Neural crest cell (in vitro differentiated cells): ENCODE measurements around the gene DCST2. TPM values are rescaled to one million over a fixed set of nuclear protein-coding genes. Genes with fewer than 3 reads are reported as not detected.
A peak's percentile ranks its signal among the peaks of the same experiment; 100 is the strongest.
"Not testable (repeated sequence)": the region's sequence is repeated elsewhere in the genome, so short reads cannot be mapped to it uniquely, and the experiment has no call there.

ENCODE experiments used
- DNase-seq: peaks from one replicate; pipeline ENCODE4 v3.0.0; 2021; ENCODE audit warnings: low read depth, mixed read lengths, low spot score
- H3K27ac Mint-ChIP-seq: one replicate; pipeline ENCODE4 v1.8.0; 2021; ENCODE audit warnings: mild to moderate bottlenecking, mixed read lengths; ENCODE audit not compliant: unreplicated experiment
- H3K27me3 Mint-ChIP-seq: 2 replicates; pipeline ENCODE4 v1.8.0; 2021; ENCODE audit warnings: low read depth, mild to moderate bottlenecking, mixed read lengths
- H3K36me3 Mint-ChIP-seq: 2 replicates; pipeline ENCODE4 v1.8.0; 2021; ENCODE audit warnings: low read depth, mild to moderate bottlenecking, mixed read lengths
- H3K4me1 Mint-ChIP-seq: 2 replicates; pipeline ENCODE4 v1.8.0; 2021; ENCODE audit warnings: mixed read lengths
- H3K4me3 Mint-ChIP-seq: one replicate; pipeline ENCODE4 v1.8.0; 2021; ENCODE audit warnings: mild to moderate bottlenecking, mixed read lengths
- H3K9me3 Mint-ChIP-seq: 2 replicates; pipeline ENCODE4 v1.8.0; 2021; ENCODE audit warnings: mixed read lengths
- CTCF ChIP-seq: fragments of 200-600 bp; sonication (generic); conservative IDR thresholded peaks from 2 replicates; pipeline ENCODE4 v1.5.0; 2021; ENCODE audit warnings: antibody characterized with exemption, mild to moderate bottlenecking
- total RNA-seq: library from RNA; stranded (reverse); gene quantifications from 2 replicates; pipeline ENCODE4 v1.2.1, GENCODE V29; 2021

Gene DCST2
- total RNA-seq, 1 donor from 2014 or later: 1.3 TPM

GRCh38 chr1:154990276-154990675 is 43.3 kb downstream of the DCST2 start:
- Mint-ChIP-seq H3K4me1 (peaks cover 9% of the 10 kb centered on the region), H3K27me3 (no peaks in the 10 kb centered on the region), H3K27ac (no peak overlapping the region), H3K9me3 (no peaks in the 10 kb centered on the region), H3K36me3 (peaks cover 7% of the 10 kb centered on the region), H3K4me3 (peak overlapping the region; percentile 31)
- no peak for DNase-seq
- TF ChIP-seq CTCF: no peak

- no peak for DNase-seq
- Mint-ChIP-seq H3K27me3 (no peaks in the 10 kb centered on the region), H3K4me3 (peak overlapping the region; percentile 64), H3K9me3 (no peaks in the 10 kb centered on the region), H3K36me3 (peaks cover 7% of the 10 kb centered on the region), H3K27ac (no peak overlapping the region), H3K4me1 (peaks cover 13% of the 10 kb centered on the region)
- no peak for TF ChIP-seq CTCF
Observed at GRCh38 chr1:154989195-154989860, 44.3 kb downstream of the DCST2 start.

- H3K27ac Mint-ChIP-seq: no peak overlapping the region
- TF ChIP-seq CTCF: no peak
- no peaks in the 10 kb centered on the region for H3K9me3 Mint-ChIP-seq
- H3K4me1 Mint-ChIP-seq: peaks cover 18% of the 10 kb centered on the region
- H3K4me3 Mint-ChIP-seq: peak overlapping the region; percentile 64
- H3K27me3 Mint-ChIP-seq: no peaks in the 10 kb centered on the region
- DNase-seq: no peak
- H3K36me3 Mint-ChIP-seq: peaks cover 7% of the 10 kb centered on the region
Observed at GRCh38 chr1:154988058-154988954, 45.3 kb downstream of the DCST2 start.

GRCh38 chr1:154987326-154987725 is 46.3 kb downstream of the DCST2 start:
- no peak for TF ChIP-seq CTCF
- Mint-ChIP-seq H3K27me3 (no peaks in the 10 kb centered on the region), H3K36me3 (peaks cover 9% of the 10 kb centered on the region), H3K9me3 (no peaks in the 10 kb centered on the region), H3K4me3 (peak overlapping the region; percentile 38), H3K27ac (no peak overlapping the region), H3K4me1 (peaks cover 14% of the 10 kb centered on the region)
- DNase-seq: no peak

- peaks cover 14% of the 10 kb centered on the region for H3K4me1 Mint-ChIP-seq
- H3K36me3 Mint-ChIP-seq, H3K27ac Mint-ChIP-seq, H3K9me3 Mint-ChIP-seq, DNase-seq, H3K27me3 Mint-ChIP-seq: not testable (repeated sequence)
- H3K4me3 Mint-ChIP-seq: peak overlapping the region; percentile 38
Observed at GRCh38 chr1:154986736-154987135, 46.8 kb downstream of the DCST2 start.
